ENCODE measurements around the gene ENTPD7. TPM values are rescaled to one million over a fixed set of nuclear protein-coding genes. Genes with fewer than 3 reads are reported as not detected.

ENTPD7 gene
- total RNA-seq, 2 donors from 2014 or later, result 23.8 to 26.4 TPM

DNA sequence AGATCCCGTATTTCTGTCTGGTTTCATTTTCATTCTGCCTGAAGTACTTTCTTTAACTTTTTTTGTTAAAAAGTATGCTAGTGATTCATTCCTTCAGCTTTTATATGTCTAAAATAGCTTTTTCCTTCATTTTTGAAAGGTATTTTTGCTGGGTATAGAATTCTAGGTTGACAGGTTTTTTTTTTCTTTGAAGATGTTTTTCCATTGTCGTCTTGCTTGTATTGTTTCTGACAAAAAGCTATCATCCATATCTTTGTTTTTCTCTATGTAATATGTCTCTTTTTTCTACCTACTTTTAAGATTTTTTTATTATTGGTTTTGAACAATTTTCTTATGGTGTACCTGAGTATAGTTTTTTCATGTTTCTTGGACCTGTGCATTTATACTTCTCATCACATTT is 81.0 kb downstream of the ENTPD7 start:
- Histone ChIP-seq H3K36me3 (ENCODE audit: control insufficient read depth, insufficient read depth, low read length) (peaks cover 85% of the 10 kb centered on the region), H3K27me3 (ENCODE audit: control insufficient read depth, insufficient read depth, low read length, poor library complexity, severe bottlenecking) (no peaks in the 10 kb centered on the region), H3K4me3 (ENCODE audit: low read length) (no peak overlapping the region), H3K9me3 (ENCODE audit: control insufficient read depth, low read length) (peaks cover 28% of the 10 kb centered on the region), H3K9ac (ENCODE audit: extremely low read depth, low read length, poor library complexity, severe bottlenecking) (no peak overlapping the region), H3K4me1 (ENCODE audit: control insufficient read depth, insufficient read depth, low read length) (no peaks in the 10 kb centered on the region), H3K27ac (ENCODE audit: low read depth, low read length) (no peak overlapping the region)
- TF ChIP-seq, protein P1, sequence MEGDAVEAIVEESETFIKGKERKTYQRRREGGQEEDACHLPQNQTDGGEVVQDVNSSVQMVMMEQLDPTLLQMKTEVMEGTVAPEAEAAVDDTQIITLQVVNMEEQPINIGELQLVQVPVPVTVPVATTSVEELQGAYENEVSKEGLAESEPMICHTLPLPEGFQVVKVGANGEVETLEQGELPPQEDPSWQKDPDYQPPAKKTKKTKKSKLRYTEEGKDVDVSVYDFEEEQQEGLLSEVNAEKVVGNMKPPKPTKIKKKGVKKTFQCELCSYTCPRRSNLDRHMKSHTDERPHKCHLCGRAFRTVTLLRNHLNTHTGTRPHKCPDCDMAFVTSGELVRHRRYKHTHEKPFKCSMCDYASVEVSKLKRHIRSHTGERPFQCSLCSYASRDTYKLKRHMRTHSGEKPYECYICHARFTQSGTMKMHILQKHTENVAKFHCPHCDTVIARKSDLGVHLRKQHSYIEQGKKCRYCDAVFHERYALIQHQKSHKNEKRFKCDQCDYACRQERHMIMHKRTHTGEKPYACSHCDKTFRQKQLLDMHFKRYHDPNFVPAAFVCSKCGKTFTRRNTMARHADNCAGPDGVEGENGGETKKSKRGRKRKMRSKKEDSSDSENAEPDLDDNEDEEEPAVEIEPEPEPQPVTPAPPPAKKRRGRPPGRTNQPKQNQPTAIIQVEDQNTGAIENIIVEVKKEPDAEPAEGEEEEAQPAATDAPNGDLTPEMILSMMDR (conservative IDR thresholded peaks at IDR 0.05), result no peak
- WGBS, 2 experiments (ENCODE audit: insufficient coverage in 1 of 2, insufficient read length in 1 of 2), result no CpG with 5 or more reads among the region's 2 CpGs
- no peak for DNase-seq
- Mint-ChIP-seq H3K4me3 (no peak overlapping the region), H3K27me3 (ENCODE audit: insufficient read depth) (no peaks in the 10 kb centered on the region), H3K9me3 (peaks cover 13% of the 10 kb centered on the region), H3K36me3 (ENCODE audit: low read depth) (peaks cover 78% of the 10 kb centered on the region), H3K27ac (no peak overlapping the region), H3K4me1 (no peaks in the 10 kb centered on the region)

DNA sequence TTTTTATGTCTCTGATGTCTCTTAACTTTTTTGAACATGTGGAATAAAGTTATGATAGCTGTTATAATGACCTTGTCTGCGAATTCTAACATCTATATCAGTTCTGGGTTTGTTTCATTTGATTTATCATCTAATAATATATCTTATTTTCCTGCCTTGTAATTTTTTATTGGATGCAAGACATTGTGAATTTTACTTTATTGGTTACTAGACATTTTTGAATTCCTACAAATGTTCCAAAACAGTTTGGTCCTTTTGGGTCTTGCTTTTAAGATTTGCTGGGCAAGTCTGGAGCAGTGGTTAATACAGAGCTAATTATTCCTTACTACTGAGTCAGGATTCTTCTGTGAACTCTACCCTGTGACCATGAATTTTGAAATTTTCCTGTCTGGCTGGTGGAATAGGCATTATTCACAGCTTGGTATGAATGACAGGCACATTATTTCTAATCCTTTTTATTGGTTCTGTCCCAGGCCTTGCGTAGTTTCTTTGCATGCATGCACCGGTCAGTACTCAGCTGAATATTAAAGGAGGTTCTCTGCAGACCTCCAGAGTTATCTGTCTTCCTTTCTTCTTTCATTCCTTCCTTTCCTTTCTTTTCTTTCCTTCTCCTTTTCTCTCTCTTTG is 81.7 kb downstream of the ENTPD7 start:
- 93 to 97% methylated on average over 2 of the region's 3 CpGs for WGBS, 2 experiments (ENCODE audit: insufficient coverage in 1 of 2, insufficient read length in 1 of 2)
- H3K27ac ChIP-seq (ENCODE audit: low read depth, low read length), result no peak overlapping the region
- peaks cover 13% of the 10 kb centered on the region for H3K9me3 Mint-ChIP-seq
- peaks cover 28% of the 10 kb centered on the region for H3K9me3 ChIP-seq (ENCODE audit: control insufficient read depth, low read length)
- TF ChIP-seq, protein P1 (conservative IDR thresholded peaks at IDR 0.05), result no peak
- no peaks in the 10 kb centered on the region for H3K4me1 Mint-ChIP-seq
- no peak for DNase-seq
- H3K9ac ChIP-seq (ENCODE audit: extremely low read depth, low read length, poor library complexity, severe bottlenecking), result no peak overlapping the region
- H3K36me3 ChIP-seq (ENCODE audit: control insufficient read depth, insufficient read depth, low read length), result peaks cover 83% of the 10 kb centered on the region
- H3K27me3 Mint-ChIP-seq (ENCODE audit: insufficient read depth), result no peaks in the 10 kb centered on the region
- peaks cover 82% of the 10 kb centered on the region for H3K36me3 Mint-ChIP-seq (ENCODE audit: low read depth)
- H3K27ac Mint-ChIP-seq, result no peak overlapping the region
- H3K4me3 Mint-ChIP-seq, result no peak overlapping the region
- H3K27me3 ChIP-seq (ENCODE audit: control insufficient read depth, insufficient read depth, low read length, poor library complexity, severe bottlenecking), result no peaks in the 10 kb centered on the region
- no peaks in the 10 kb centered on the region for H3K4me1 ChIP-seq (ENCODE audit: control insufficient read depth, insufficient read depth, low read length)
- H3K4me3 ChIP-seq (ENCODE audit: low read length), result no peak overlapping the region

DNA sequence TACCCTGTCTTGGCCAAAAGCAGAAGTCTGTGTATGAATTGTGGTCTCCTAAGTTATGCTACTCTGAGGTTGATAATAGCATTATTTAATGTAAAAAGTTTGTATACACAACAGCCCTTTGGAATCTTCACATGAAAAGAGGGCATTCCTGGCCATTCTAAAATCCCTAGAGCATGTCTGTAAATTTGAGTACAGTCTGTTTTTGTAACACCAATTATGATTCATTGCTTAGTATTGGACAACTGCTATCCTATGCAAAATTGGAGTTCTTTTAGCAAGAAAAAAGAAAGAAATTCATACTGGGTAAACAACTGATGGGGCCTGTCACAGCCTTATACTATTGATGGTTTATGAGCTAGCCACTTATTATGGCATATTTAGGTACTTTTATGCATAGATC is 82.9 kb downstream of the ENTPD7 start:
- no peak overlapping the region for H3K4me3 Mint-ChIP-seq
- H3K27ac ChIP-seq (ENCODE audit: low read depth, low read length), result no peak overlapping the region
- no peaks in the 10 kb centered on the region for H3K27me3 Mint-ChIP-seq (ENCODE audit: insufficient read depth)
- H3K27me3 ChIP-seq (ENCODE audit: control insufficient read depth, insufficient read depth, low read length, poor library complexity, severe bottlenecking), result no peaks in the 10 kb centered on the region
- TF ChIP-seq, protein P1 (conservative IDR thresholded peaks at IDR 0.05), result no peak
- no peaks in the 10 kb centered on the region for H3K4me1 ChIP-seq (ENCODE audit: control insufficient read depth, insufficient read depth, low read length)
- H3K36me3 ChIP-seq (ENCODE audit: control insufficient read depth, insufficient read depth, low read length), result peaks cover 77% of the 10 kb centered on the region
- no peaks in the 10 kb centered on the region for H3K4me1 Mint-ChIP-seq
- H3K27ac Mint-ChIP-seq, result no peak overlapping the region
- no peak overlapping the region for H3K9ac ChIP-seq (ENCODE audit: extremely low read depth, low read length, poor library complexity, severe bottlenecking)
- H3K9me3 Mint-ChIP-seq, result peaks cover 13% of the 10 kb centered on the region
- no peak for DNase-seq
- H3K4me3 ChIP-seq (ENCODE audit: low read length), result no peak overlapping the region
- H3K36me3 Mint-ChIP-seq (ENCODE audit: low read depth), result peaks cover 78% of the 10 kb centered on the region
- peaks cover 28% of the 10 kb centered on the region for H3K9me3 ChIP-seq (ENCODE audit: control insufficient read depth, low read length)

All from endodermal cell (in vitro differentiated cells).